K562 (cell line): Measurements from ENCODE around the gene MYL3. TPM values are rescaled to one million over a fixed set of nuclear protein-coding genes. Genes with fewer than 3 reads are reported as not detected.

Source experiments
- CTCF ChIP-seq, 3 experiments: IDR thresholded peaks in 2 of 3; conservative IDR thresholded peaks in 1 of 3; 2 replicates each; pipeline ENCODE4 v1.5.1; 2011 to 2012; ENCODE audit warnings: low read length in 3 of 3, mild to moderate bottlenecking in 3 of 3, control low read depth in 2 of 3, improper control_type of control experiment in 1 of 3, inconsistent platforms in 1 of 3, low read depth in 1 of 3, mixed read lengths in 1 of 3, moderate library complexity in 1 of 3; ENCODE audit not compliant: insufficient read depth in 2 of 3
- GTF2A2 ChIP-seq: IDR thresholded peaks from 2 replicates; pipeline ENCODE4 v1.6.1; 2016; ENCODE audit warnings: mild to moderate bottlenecking, missing genetic modification characterization, missing compliant biosample characterization
- HDGF ChIP-seq: fragments of 450-650 bp; IDR thresholded peaks from 2 replicates; pipeline ENCODE4 v1.6.1; 2016
- HNRNPK ChIP-seq: fragments of 200-400 bp; formaldehyde crosslinking; IDR thresholded peaks from one replicate; pipeline ENCODE4 v1.6.1; 2018; ENCODE audit warnings: mild to moderate bottlenecking, low read depth, low read length; ENCODE audit not compliant: poor library complexity, severe bottlenecking
- MAX ChIP-seq: sonication (generic); formaldehyde crosslinking; IDR thresholded peaks from 2 replicates; pipeline ENCODE4 v1.9.0; 2022; ENCODE audit warnings: mild to moderate bottlenecking, missing genetic modification reagents
- MECOM ChIP-seq: fragments of 250-450 bp; sonication (Bioruptor Pico); IDR thresholded peaks from 2 replicates; pipeline ENCODE4 v1.8.0; 2022; ENCODE audit warnings: inconsistent platforms
- PHF21A ChIP-seq: fragments of 450-650 bp; IDR thresholded peaks from 2 replicates; pipeline ENCODE4 v1.6.1; 2017; ENCODE audit warnings: low read depth, borderline replicate concordance
- RCOR1 ChIP-seq, 2 experiments: IDR thresholded peaks; 2 replicates each; pipeline ENCODE4 v1.6.1; 2012; ENCODE audit warnings: low read depth in 2 of 2, low read length in 2 of 2, borderline replicate concordance in 1 of 2, improper control_type of control experiment in 1 of 2
- ZFP36 ChIP-seq: fragments of 150-350 bp; IDR thresholded peaks from 2 replicates; pipeline ENCODE4 v1.6.1; 2018; ENCODE audit warnings: low read length, low read depth; ENCODE audit not compliant: partially characterized antibody
- ZNF24 ChIP-seq: fragments of 450-650 bp; IDR thresholded peaks from 2 replicates; pipeline ENCODE4 v1.6.1; 2016
- ZNF696 ChIP-seq: fragments of 250-450 bp; sonication (Bioruptor Pico); conservative IDR thresholded peaks from 2 replicates; pipeline ENCODE4 v1.4.0; 2020; ENCODE audit warnings: mild to moderate bottlenecking, moderate library complexity
- polyA plus RNA-seq, 8 experiments: library from polyadenylated mRNA; depleted of rRNA in 4 of 8; stranded (reverse) in 5 of 8; unstranded in 3 of 8; fragments of >200 nt; fragmentation: Nextera tagmentation in 2 of 8; fragmentation: Illumina TruSeq in 1 of 8; extraction: Ambion mirVana in 2 of 8; extraction: Trizol in 1 of 8; gene quantifications; 2 replicates each; pipeline versions ENCODE4 v1.2.1 to v1.2.3, GENCODE V29; 2011 to 2014; ENCODE audit warnings: inconsistent platforms in 1 of 8, missing spikeins in 1 of 8
- total RNA-seq, 7 experiments: library from RNA; depleted of rRNA in 6 of 7; stranded (reverse); fragments of >200 nt in 6 of 7; fragmentation: Illumina TruSeq in 2 of 7; extraction: Trizol in 2 of 7; gene quantifications; 2 replicates each; pipeline versions ENCODE4 v1.2.1 to v1.2.3, GENCODE V29; 2011 to 2021; ENCODE audit warnings: low replicate concordance in 1 of 7

The MYL3 gene
- total and polyA plus RNA-seq, 9 of the 15 experiments (the other 6 are each of a cell fraction or from before 2014, with no cell fraction given): 0.14 to 0.45 TPM; not detected in 7

- peak; percentile 64 to 81 (median 71) for TF ChIP-seq CTCF (IDR thresholded peaks at IDR 0.05 in 2 of 3, conservative IDR thresholded peaks at IDR 0.05 in 1 of 3; ENCODE audit: insufficient read depth in 2 of 3, low read depth in 1 of 3, low read length in 3 of 3)
- TF ChIP-seq MECOM (CRISPR knock-in tag): no peak
- no peak for TF ChIP-seq GTF2A2 (tag)
- no peak for TF ChIP-seq PHF21A
- TF ChIP-seq HDGF: no peak
- TF ChIP-seq ZFP36: peak; percentile 37
- TF ChIP-seq RCOR1 (IDR thresholded peaks at IDR 0.05; ENCODE audit: borderline replicate concordance in 1 of 2, low read depth in 2 of 2, low read length in 2 of 2): 0 out of 4 replicates have a peak, but pooled peaks of 1 of the 2 experiments have one; percentile 12
- no peak for TF ChIP-seq HNRNPK
- peak; percentile 36; the same call in 1 of the 2 replicates for TF ChIP-seq MAX
- TF ChIP-seq ZNF696 (CRISPR knock-in tag): no peak
- no peak for TF ChIP-seq ZNF24
Measured at GRCh38 chr3:46848271-46849044, 14.8 kb downstream of the MYL3 start (continued).
